Hepatocyte (in vitro differentiated cells): Measurements from ENCODE around the gene SEZ6L2. TPM values are rescaled to one million over a fixed set of nuclear protein-coding genes. Genes with fewer than 3 reads are reported as not detected.

Experiments used
- DNase-seq: peaks from one replicate; pipeline ENCODE4 v3.0.0-alpha.2; 2016; ENCODE audit warnings: low spot score
- H2AFZ ChIP-seq: fragments of 200-600 bp; sonication (generic); 2 replicates; pipeline ENCODE4 v1.6.0; 2016; ENCODE audit warnings: antibody characterized with exemption, mild to moderate bottlenecking
- H3K27ac ChIP-seq: fragments of 200-600 bp; sonication (generic); 2 replicates; pipeline ENCODE4 v1.5.1; 2016; ENCODE audit warnings: mild to moderate bottlenecking
- H3K27me3 ChIP-seq: fragments of 200-600 bp; sonication (generic); 2 replicates; pipeline ENCODE4 v1.6.1; 2016
- H3K36me3 ChIP-seq: fragments of 200-600 bp; sonication (generic); replicated peaks from 2 replicates; pipeline ENCODE4 v1.5.1; 2016; ENCODE audit warnings: low read depth; ENCODE audit not compliant: insufficient read depth
- H3K4me1 ChIP-seq: fragments of 200-600 bp; sonication (generic); 2 replicates; pipeline ENCODE4 v1.5.1; 2016; ENCODE audit warnings: mild to moderate bottlenecking, moderate library complexity; ENCODE audit not compliant: insufficient read depth
- H3K4me2 ChIP-seq: fragments of 200-600 bp; sonication (generic); 2 replicates; pipeline ENCODE4 v1.6.0; 2016
- H3K4me3 ChIP-seq: fragments of 200-600 bp; sonication (generic); 2 replicates; pipeline ENCODE4 v1.5.1; 2016; ENCODE audit warnings: mild to moderate bottlenecking
- H3K79me2 ChIP-seq: fragments of 200-600 bp; sonication (generic); 2 replicates; pipeline ENCODE4 v1.6.0; 2017; ENCODE audit warnings: mild to moderate bottlenecking
- H3K9me2 ChIP-seq: fragments of 200-600 bp; sonication (generic); replicated peaks from 2 replicates; pipeline ENCODE4 v1.6.0; 2017; ENCODE audit warnings: mild to moderate bottlenecking; ENCODE audit not compliant: insufficient read depth
- H3K9me3 ChIP-seq: fragments of 200-600 bp; sonication (generic); 2 replicates; pipeline ENCODE4 v1.5.1; 2016; ENCODE audit warnings: low read depth, mild to moderate bottlenecking
- H4K20me1 ChIP-seq: fragments of 200-600 bp; sonication (generic); 2 replicates; pipeline ENCODE4 v1.6.0; 2016; ENCODE audit warnings: mild to moderate bottlenecking; ENCODE audit not compliant: insufficient read depth, poor library complexity, severe bottlenecking
- EZH2 ChIP-seq: fragments of 200-600 bp; sonication (generic); IDR thresholded peaks from 2 replicates; pipeline ENCODE4 v1.6.1; 2016; ENCODE audit warnings: antibody characterized with exemption, mild to moderate bottlenecking, borderline replicate concordance
- EZH2phosphoT487 ChIP-seq: fragments of 200-600 bp; sonication (generic); IDR thresholded peaks from one replicate; pipeline ENCODE4 v1.6.1; 2018; ENCODE audit warnings: antibody characterized with exemption, mild to moderate bottlenecking, low read depth, moderate library complexity; ENCODE audit not compliant: unreplicated experiment, severe bottlenecking
- WGBS: methylation state at CpG from one replicate; pipeline ENCODE4 v1.1.6; 2016; ENCODE audit warnings: low lambda C conversion rate; ENCODE audit errors: missing lambda C conversion rate; 5-methylcytosine and 5-hydroxymethylcytosine counted together
- polyA plus RNA-seq: library from polyadenylated mRNA; unstranded; fragments of >200 nt; fragmentation: Nextera tagmentation; extraction: Ambion mirVana; gene quantifications from 2 replicates; pipeline ENCODE4 v1.2.1, GENCODE V29; 2016
- total RNA-seq: library from RNA; depleted of rRNA; stranded (reverse); fragments of >200 nt; gene quantifications from 2 replicates; pipeline ENCODE4 v1.2.3, GENCODE V29; 2014
- TF ChIP-seq, protein P1 (sequence below): fragments of 200-600 bp; sonication (generic); IDR thresholded peaks from 2 replicates; pipeline ENCODE4 v1.5.1; 2016; ENCODE audit warnings: antibody characterized with exemption, mild to moderate bottlenecking; ENCODE audit not compliant: poor library complexity

SEZ6L2 gene
- total and polyA plus RNA-seq, 2 experiments from 2014 or later = 36.1 to 39.9 TPM

GRCh38 chr16:29922326-29922725 is 23.0 kb upstream of the SEZ6L2 start:
- no peak for DNase-seq
- no peaks in the 10 kb centered on the region for H3K9me3 ChIP-seq
- no peak overlapping the region for H3K27ac ChIP-seq
- H3K79me2 ChIP-seq = peaks cover 39% of the 10 kb centered on the region
- no peak overlapping the region for H3K4me3 ChIP-seq
- H3K4me1 ChIP-seq = peaks cover 12% of the 10 kb centered on the region
- no peaks in the 10 kb centered on the region for H3K36me3 ChIP-seq
- WGBS = 100% methylated on average over 2 of the region's 2 CpGs
- H3K9me2 ChIP-seq = no peaks in the 10 kb centered on the region
- H2AFZ ChIP-seq = no peak overlapping the region
- TF ChIP-seq EZH2 = no peak
- TF ChIP-seq, protein P1, sequence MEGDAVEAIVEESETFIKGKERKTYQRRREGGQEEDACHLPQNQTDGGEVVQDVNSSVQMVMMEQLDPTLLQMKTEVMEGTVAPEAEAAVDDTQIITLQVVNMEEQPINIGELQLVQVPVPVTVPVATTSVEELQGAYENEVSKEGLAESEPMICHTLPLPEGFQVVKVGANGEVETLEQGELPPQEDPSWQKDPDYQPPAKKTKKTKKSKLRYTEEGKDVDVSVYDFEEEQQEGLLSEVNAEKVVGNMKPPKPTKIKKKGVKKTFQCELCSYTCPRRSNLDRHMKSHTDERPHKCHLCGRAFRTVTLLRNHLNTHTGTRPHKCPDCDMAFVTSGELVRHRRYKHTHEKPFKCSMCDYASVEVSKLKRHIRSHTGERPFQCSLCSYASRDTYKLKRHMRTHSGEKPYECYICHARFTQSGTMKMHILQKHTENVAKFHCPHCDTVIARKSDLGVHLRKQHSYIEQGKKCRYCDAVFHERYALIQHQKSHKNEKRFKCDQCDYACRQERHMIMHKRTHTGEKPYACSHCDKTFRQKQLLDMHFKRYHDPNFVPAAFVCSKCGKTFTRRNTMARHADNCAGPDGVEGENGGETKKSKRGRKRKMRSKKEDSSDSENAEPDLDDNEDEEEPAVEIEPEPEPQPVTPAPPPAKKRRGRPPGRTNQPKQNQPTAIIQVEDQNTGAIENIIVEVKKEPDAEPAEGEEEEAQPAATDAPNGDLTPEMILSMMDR = no peak
- TF ChIP-seq EZH2phosphoT487 = no peak
- H4K20me1 ChIP-seq = no peaks in the 10 kb centered on the region
- H3K27me3 ChIP-seq = no peaks in the 10 kb centered on the region
- H3K4me2 ChIP-seq = no peak overlapping the region

- H3K9me3 ChIP-seq = no peaks in the 10 kb centered on the region
- H3K27ac ChIP-seq = no peak overlapping the region
- no peak overlapping the region for H3K4me3 ChIP-seq
- H4K20me1 ChIP-seq = no peaks in the 10 kb centered on the region
- H3K79me2 ChIP-seq = peaks cover 38% of the 10 kb centered on the region
- H3K27me3 ChIP-seq = no peaks in the 10 kb centered on the region
- no peaks in the 10 kb centered on the region for H3K9me2 ChIP-seq
- 96% methylated on average over 3 of the region's 3 CpGs for WGBS
- no peaks in the 10 kb centered on the region for H3K36me3 ChIP-seq
- no peak for DNase-seq
- peaks cover 6% of the 10 kb centered on the region for H3K4me1 ChIP-seq
- TF ChIP-seq, protein P1 = no peak
- TF ChIP-seq EZH2 (no peak), EZH2phosphoT487 (no peak)
- no peak overlapping the region for H3K4me2 ChIP-seq
- H2AFZ ChIP-seq = no peak overlapping the region
These were observed 21.7 kb upstream of the SEZ6L2 start for GRCh38 chr16:29921034-29921385.

GRCh38 chr16:29920288-29921033 is 21.1 kb upstream of the SEZ6L2 start:
- Histone ChIP-seq H3K4me1 (peaks cover 6% of the 10 kb centered on the region), H3K9me2 (no peaks in the 10 kb centered on the region), H3K4me3 (no peak overlapping the region), H4K20me1 (no peaks in the 10 kb centered on the region), H3K4me2 (no peak overlapping the region), H3K27me3 (no peaks in the 10 kb centered on the region), H3K79me2 (peaks cover 34% of the 10 kb centered on the region), H2AFZ (no peak overlapping the region), H3K27ac (no peak overlapping the region), H3K9me3 (no peaks in the 10 kb centered on the region), H3K36me3 (no peaks in the 10 kb centered on the region)
- WGBS = 95% methylated on average over 6 of the region's 6 CpGs
- no peak for DNase-seq
- no peak for TF ChIP-seq EZH2
- TF ChIP-seq EZH2phosphoT487 = no peak
- TF ChIP-seq, protein P1 = no peak
